Esophagus muscularis mucosa (tissue), 4 donors: ENCODE measurements around the gene ZNF213.

ENCODE experiments used
- EP300 ChIP-seq: sonication (generic); formaldehyde crosslinking; IDR thresholded peaks from one replicate; pipeline ENCODE4 v1.6.1; 2017; ENCODE audit warnings: antibody characterized with exemption
- POLR2A ChIP-seq: fragments of 450-650 bp; IDR thresholded peaks from one replicate; pipeline ENCODE4 v1.6.1; 2017; ENCODE audit warnings: antibody characterized with exemption, moderate library complexity, mild to moderate bottlenecking, low read depth
- POLR2AphosphoS5 ChIP-seq, 2 donors: sonication (generic); formaldehyde crosslinking; IDR thresholded peaks; one replicate each; pipeline ENCODE4 v1.6.1; 2017; ENCODE audit warnings: antibody characterized with exemption in 2 of 2
- TF ChIP-seq, protein P1 (sequence below), 3 experiments: fragments of 200-600 bp in 2 of 3; fragments of 450-650 bp in 1 of 3; sonication (generic) in 2 of 3; IDR thresholded peaks; one replicate each; pipeline ENCODE4 v1.5.1; 2017 to 2019; ENCODE audit warnings: antibody characterized with exemption in 3 of 3, mild to moderate bottlenecking in 2 of 3, moderate library complexity in 1 of 3

DNA sequence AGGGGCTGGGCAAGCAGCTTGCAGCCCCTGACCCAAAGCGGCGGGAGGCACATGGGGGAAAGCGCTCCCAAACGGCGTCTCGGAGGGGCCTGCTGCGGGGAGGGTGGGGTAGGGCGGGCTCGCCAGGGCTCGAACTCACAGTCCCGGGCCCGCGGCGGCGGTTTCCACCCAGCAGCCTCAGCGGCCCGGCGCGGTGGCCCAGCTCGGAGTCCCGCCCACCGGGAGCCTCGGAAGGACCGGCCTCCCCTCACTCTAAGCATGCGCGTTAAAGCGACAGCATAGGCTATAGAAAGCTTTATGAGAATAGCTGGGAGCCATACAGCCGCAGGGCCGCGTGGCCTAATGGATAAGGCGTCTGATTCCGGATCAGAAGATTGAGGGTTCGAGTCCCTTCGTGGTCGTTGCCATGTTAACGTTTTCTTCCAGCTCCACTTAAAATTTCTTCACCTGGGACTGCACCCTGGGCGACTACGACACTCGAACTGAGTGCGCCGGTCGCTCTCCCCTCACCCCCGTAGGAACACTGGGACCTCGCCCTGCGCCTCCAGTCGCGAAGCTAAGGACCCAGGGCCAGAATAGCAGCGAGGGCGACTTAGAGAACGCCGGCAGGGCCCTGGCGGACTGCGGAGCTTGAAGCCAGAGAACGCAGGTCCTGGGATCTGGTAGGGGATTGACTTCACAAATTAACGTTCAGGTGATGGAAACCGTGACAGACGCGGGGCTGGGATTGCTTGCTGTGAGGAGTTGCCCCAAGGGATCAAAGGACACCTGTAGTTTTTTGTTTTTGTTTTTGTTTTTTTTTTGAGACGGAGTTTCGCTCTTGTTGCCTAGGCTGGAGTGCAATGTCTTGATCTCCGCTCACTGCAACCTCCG, 15.8 kb downstream of the ZNF213 start:
- TF ChIP-seq, protein P1, sequence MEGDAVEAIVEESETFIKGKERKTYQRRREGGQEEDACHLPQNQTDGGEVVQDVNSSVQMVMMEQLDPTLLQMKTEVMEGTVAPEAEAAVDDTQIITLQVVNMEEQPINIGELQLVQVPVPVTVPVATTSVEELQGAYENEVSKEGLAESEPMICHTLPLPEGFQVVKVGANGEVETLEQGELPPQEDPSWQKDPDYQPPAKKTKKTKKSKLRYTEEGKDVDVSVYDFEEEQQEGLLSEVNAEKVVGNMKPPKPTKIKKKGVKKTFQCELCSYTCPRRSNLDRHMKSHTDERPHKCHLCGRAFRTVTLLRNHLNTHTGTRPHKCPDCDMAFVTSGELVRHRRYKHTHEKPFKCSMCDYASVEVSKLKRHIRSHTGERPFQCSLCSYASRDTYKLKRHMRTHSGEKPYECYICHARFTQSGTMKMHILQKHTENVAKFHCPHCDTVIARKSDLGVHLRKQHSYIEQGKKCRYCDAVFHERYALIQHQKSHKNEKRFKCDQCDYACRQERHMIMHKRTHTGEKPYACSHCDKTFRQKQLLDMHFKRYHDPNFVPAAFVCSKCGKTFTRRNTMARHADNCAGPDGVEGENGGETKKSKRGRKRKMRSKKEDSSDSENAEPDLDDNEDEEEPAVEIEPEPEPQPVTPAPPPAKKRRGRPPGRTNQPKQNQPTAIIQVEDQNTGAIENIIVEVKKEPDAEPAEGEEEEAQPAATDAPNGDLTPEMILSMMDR (IDR thresholded peaks at IDR 0.05) = peak in 1 of 3 experiments; percentile 30
- TF ChIP-seq POLR2A = no peak
- peak in 1 of 2 donors; percentile 90 for TF ChIP-seq POLR2AphosphoS5 (IDR thresholded peaks at IDR 0.05)
- TF ChIP-seq EP300 = no peak
